Naive thymus-derived CD8-positive, alpha-beta T cell (primary cell): ENCODE data around the gene ORC2. TPM values are rescaled to one million over a fixed set of nuclear protein-coding genes. Genes with fewer than 3 reads are reported as not detected.

Experiments used
- ATAC-seq, 2 donors: fragments of 150-1000 bp; cut with Tn5 transposase in 1 of 2; sonication (Bioruptor Pico), chemical (Tn5 transposase) in 1 of 2; 1 replicate in 1 of 2; 2 replicates in 1 of 2; pipeline ENCODE4 v1.10.0; 2021; ENCODE audit warnings: mild to moderate bottlenecking in 2 of 2, moderate library complexity in 2 of 2
- POLR2A ChIA-PET: fragments of 350-600 bp; sonication (Branson Sonifier 250); formaldehyde crosslinking; loops from one replicate; lab custom pipeline; 2021; ENCODE audit warnings: antibody characterized with exemption; lab: Charles Lee
- DNase-seq, 10 donors: peaks; one replicate each; pipeline versions ENCODE4 v3.0.0 to v3.0.0-alpha.2; 2020 to 2022
- H3K27ac Mint-ChIP-seq, 10 donors: one replicate each; pipeline ENCODE4 v1.8.0; 2020 to 2022; ENCODE audit warnings: mild to moderate bottlenecking in 10 of 10, mixed read lengths in 10 of 10, moderate library complexity in 4 of 10, inconsistent platforms in 1 of 10
- H3K27me3 Mint-ChIP-seq, 5 donors: one replicate each; pipeline ENCODE4 v1.8.0; 2021 to 2022; ENCODE audit warnings: mixed read lengths in 5 of 5
- H3K36me3 Mint-ChIP-seq, 3 donors: one replicate each; pipeline ENCODE4 v1.8.0; 2020 to 2022; ENCODE audit warnings: mixed read lengths in 3 of 3, mild to moderate bottlenecking in 2 of 3, inconsistent platforms in 1 of 3
- H3K4me1 Mint-ChIP-seq, 4 donors: one replicate each; pipeline ENCODE4 v1.8.0; 2021 to 2022; ENCODE audit warnings: mixed read lengths in 4 of 4
- H3K4me3 Mint-ChIP-seq, 10 donors: one replicate each; pipeline ENCODE4 v1.8.0; 2020 to 2022; ENCODE audit warnings: mild to moderate bottlenecking in 10 of 10, mixed read lengths in 10 of 10, moderate library complexity in 6 of 10, inconsistent platforms in 1 of 10
- H3K9me3 Mint-ChIP-seq, 9 donors: one replicate each; pipeline ENCODE4 v1.8.0; 2020 to 2022; ENCODE audit warnings: mixed read lengths in 9 of 9, mild to moderate bottlenecking in 3 of 9, inconsistent platforms in 1 of 9, moderate library complexity in 1 of 9
- polyA plus RNA-seq, 3 donors: library from polyadenylated mRNA; unstranded; fragments of 300-500 nt; fragmentation: Illumina TruSeq; gene quantifications; one replicate each; pipeline ENCODE4 v1.2.3, GENCODE V29; 2021
- total RNA-seq, 8 experiments: library from RNA in 2 of 8; stranded (reverse) in 2 of 8; gene quantifications; one replicate each; pipeline ENCODE4 v1.2.3 and lab custom pipeline; 2021 to 2026

Gene ORC2
- total and polyA plus RNA-seq, 5 experiments from 2014 or later, result 9.4 to 66.8 (median 11.1) TPM

GRCh38 chr2:200877443-200877842 is 86.0 kb downstream of the ORC2 start:
- DNase-seq (no peak), ATAC-seq (no peak)
- Mint-ChIP-seq H3K27ac (no peak overlapping the region), H3K4me1 (peaks cover 0 to 6% (median 4%) of the 10 kb centered on the region in 4 donors), H3K9me3 (no peaks in the 10 kb centered on the region), H3K27me3 (no peaks in the 10 kb centered on the region), H3K36me3 (peaks cover 0 to 90% (median 30%) of the 10 kb centered on the region in 3 donors), H3K4me3 (no peak overlapping the region)
- POLR2A ChIA-PET, result interaction anchor here (1.4 kb wide), 2 partner anchors 12 to 13 kb away, joined by 5 to 7 read pairs; partner anchors contain the start of genes CLK1 and NIF3L1

GRCh38 chr2:200873560-200873959 is 89.9 kb downstream of the ORC2 start:
- Mint-ChIP-seq H3K4me3 (no peak overlapping the region), H3K27ac (peak overlapping the region in 3 of 10 donors; percentile 29 to 53 (median 52)), H3K27me3 (no peaks in the 10 kb centered on the region), H3K36me3 (peaks cover 0 to 71% (median 10%) of the 10 kb centered on the region in 3 donors), H3K9me3 (no peaks in the 10 kb centered on the region), H3K4me1 (peaks cover 0 to 9% (median 4%) of the 10 kb centered on the region in 4 donors)
- ATAC-seq (no peak), DNase-seq (no peak)
- POLR2A ChIA-PET, result no interaction called here

GRCh38 chr2:200871151-200871550 is 92.3 kb downstream of the ORC2 start:
- ATAC-seq, result no peak
- no peaks in the 10 kb centered on the region for H3K27me3 Mint-ChIP-seq
- H3K27ac Mint-ChIP-seq, result peak overlapping the region in 1 of 10 donors; percentile 54
- H3K4me1 Mint-ChIP-seq, result peaks cover 0 to 19% (median 8%) of the 10 kb centered on the region in 4 donors
- H3K9me3 Mint-ChIP-seq, result no peaks in the 10 kb centered on the region
- POLR2A ChIA-PET, result no interaction called here
- H3K4me3 Mint-ChIP-seq, result no peak overlapping the region
- H3K36me3 Mint-ChIP-seq, result peaks cover 0 to 52% (median 10%) of the 10 kb centered on the region in 3 donors
- no peak for DNase-seq

- H3K9me3 Mint-ChIP-seq, result peaks cover 0 to under 1% (median 0%) of the 10 kb centered on the region in 9 donors
- H3K27ac Mint-ChIP-seq, result peak overlapping the region in 6 of 10 donors; percentile 20 to 91 (median 64)
- ATAC-seq (no peak), DNase-seq (no peak)
- H3K4me3 Mint-ChIP-seq, result peak overlapping the region in 3 of 10 donors; percentile 5 to 71 (median 7)
- no peaks in the 10 kb centered on the region for H3K27me3 Mint-ChIP-seq
- H3K36me3 Mint-ChIP-seq, result peaks cover under 1 to 35% (median 4%) of the 10 kb centered on the region in 3 donors
- H3K4me1 Mint-ChIP-seq, result peaks cover 3 to 27% (median 17%) of the 10 kb centered on the region in 4 donors
- POLR2A ChIA-PET, result interaction anchor here (0.6 to 1.2 kb wide), 4 partner anchors 14 to 248 kb away, joined by 3 to 5 read pairs (median 4); partner anchors contain the start of genes CFLAR, NIF3L1 and PPIL3
Observed at GRCh38 chr2:200869014-200869413, 94.4 kb downstream of the ORC2 start.

GRCh38 chr2:200864176-200865034 is 99.1 kb downstream of the ORC2 start, which contains the start of gene CLK1:
TSS of gene CLK1 (minus strand) at chr2:200864658. CDS start at chr2:200861862, 2,796 bp downstream.
- ATAC-seq (peak; percentile 75 to 76), DNase-seq (peak; percentile 92 to 98 (median 96))
- POLR2A ChIA-PET, result interaction anchor here (0.6 to 3.6 kb wide), 52 partner anchors 10 to 1667 kb away, joined by 3 to 140 read pairs (median 6); partner anchors contain the start of genes ALS2, BZW1, CASP10 and CASP8
- H3K36me3 Mint-ChIP-seq, result peaks cover 25 to 41% (median 36%) of the 10 kb centered on the region in 3 donors
- no peaks in the 10 kb centered on the region for H3K27me3 Mint-ChIP-seq
- H3K4me3 Mint-ChIP-seq, result peak within 1 kb of the TSS; percentile 85 to 100 (median 95)
- H3K9me3 Mint-ChIP-seq, result peaks cover 0 to 3% (median 0%) of the 10 kb centered on the region in 9 donors
- peaks cover 23 to 53% (median 45%) of the 10 kb centered on the region in 4 donors for H3K4me1 Mint-ChIP-seq
- peak within 1 kb of the TSS; percentile 90 to 100 (median 99) for H3K27ac Mint-ChIP-seq

GRCh38 chr2:200863782-200864175 is 99.7 kb downstream of the ORC2 start:
- ATAC-seq (peak; percentile 2 to 16), DNase-seq (peak in 3 of 10 donors; percentile 30 to 66 (median 43))
- H3K36me3 Mint-ChIP-seq, result peaks cover 25 to 48% (median 42%) of the 10 kb centered on the region in 3 donors
- peaks cover 23 to 55% (median 48%) of the 10 kb centered on the region in 4 donors for H3K4me1 Mint-ChIP-seq
- peak overlapping the region; percentile 90 to 100 (median 99) for H3K27ac Mint-ChIP-seq
- POLR2A ChIA-PET, result interaction anchor here (0.6 to 3.6 kb wide), 49 partner anchors 9 to 1403 kb away, joined by 3 to 140 read pairs (median 6); partner anchors contain the start of genes ALS2, BZW1, CASP8 and CFLAR
- peak overlapping the region; percentile 85 to 100 (median 95) for H3K4me3 Mint-ChIP-seq
- peaks cover 0 to 3% (median 0%) of the 10 kb centered on the region in 9 donors for H3K9me3 Mint-ChIP-seq
- H3K27me3 Mint-ChIP-seq, result no peaks in the 10 kb centered on the region

- Mint-ChIP-seq H3K27me3 (no peaks in the 10 kb centered on the region), H3K36me3 (peaks cover 27 to 60% (median 54%) of the 10 kb centered on the region in 3 donors)
Observed at GRCh38 chr2:200862532-200863000, 100.9 kb downstream of the ORC2 start.

GRCh38 chr2:200861617-200862155 is 101.8 kb downstream of the ORC2 start:
- POLR2A ChIA-PET, result interaction anchor here (0.7 to 1.9 kb wide), 4 partner anchors 12 to 51 kb away, joined by 3 to 6 read pairs (median 5); partner anchors contain the start of genes BZW1, NIF3L1 and PPIL3
- Mint-ChIP-seq H3K27me3 (no peaks in the 10 kb centered on the region), H3K9me3 (peaks cover 0 to 3% (median 0%) of the 10 kb centered on the region in 9 donors), H3K4me3 (peak overlapping the region; percentile 85 to 100 (median 95)), H3K27ac (peak overlapping the region; percentile 90 to 100 (median 99)), H3K4me1 (peaks cover 34 to 66% (median 63%) of the 10 kb centered on the region in 4 donors), H3K36me3 (peaks cover 30 to 68% (median 63%) of the 10 kb centered on the region in 3 donors)
- DNase-seq (no peak), ATAC-seq (no peak)

More at GRCh38 chr2:200862532-200863000, 100.9 kb downstream of the ORC2 start:
- Mint-ChIP-seq H3K4me3 (peak overlapping the region; percentile 85 to 100 (median 95)), H3K27ac (peak overlapping the region; percentile 90 to 100 (median 99)), H3K9me3 (peaks cover 0 to 3% (median 0%) of the 10 kb centered on the region in 9 donors), H3K4me1 (peaks cover 30 to 64% (median 58%) of the 10 kb centered on the region in 4 donors)
- peak in 9 of 10 donors; percentile 36 to 83 (median 69) for DNase-seq
- POLR2A ChIA-PET, result interaction anchor here (1.7 to 3.6 kb wide), 5 partner anchors 8 to 149 kb away, joined by 5 to 140 read pairs (median 48); partner anchors contain the start of genes BZW1, NIF3L1 and PPIL3
- peak; percentile 28 to 56 for ATAC-seq

- DNase-seq, result peak in 2 of 10 donors; percentile 25 to 44
- no peak for ATAC-seq
- Mint-ChIP-seq H3K27ac (peak overlapping the region; percentile 57 to 91 (median 80)), H3K9me3 (peaks cover 0 to 3% (median 0%) of the 10 kb centered on the region in 9 donors), H3K4me1 (peaks cover 36 to 68% (median 66%) of the 10 kb centered on the region in 4 donors), H3K27me3 (no peaks in the 10 kb centered on the region), H3K36me3 (peaks cover 30 to 82% (median 68%) of the 10 kb centered on the region in 3 donors), H3K4me3 (peak overlapping the region; percentile 75 to 100 (median 95))
- POLR2A ChIA-PET, result interaction anchor here (0.5 to 1.9 kb wide), 7 partner anchors 10 to 256 kb away, joined by 4 to 8 read pairs (median 6); partner anchors contain the start of gene CFLAR
Observed at GRCh38 chr2:200860092-200860795, 103.2 kb downstream of the ORC2 start.
